BE2C (cell line): Measurements from ENCODE around the gene ABR.
"Not testable (repeated sequence)": the region's sequence is repeated elsewhere in the genome, so short reads cannot be mapped to it uniquely, and the experiment has no call there.

Source experiments
- DNase-seq: peaks from one replicate; pipeline ENCODE4 v3.0.0-alpha.2; 2020
- H3K27me3 ChIP-seq: fragments of 250-450 bp; sonication (Bioruptor Pico); 2 replicates; pipeline ENCODE4 v1.5.1; 2020; ENCODE audit warnings: mild to moderate bottlenecking
- H3K36me3 ChIP-seq: fragments of 250-450 bp; sonication (Bioruptor Pico); 2 replicates; pipeline ENCODE4 v1.5.1; 2020; ENCODE audit warnings: mild to moderate bottlenecking
- H3K4me1 ChIP-seq: fragments of 250-450 bp; sonication (Bioruptor Pico); 2 replicates; pipeline ENCODE4 v1.5.1; 2020
- H3K4me3 ChIP-seq: 2 replicates; pipeline ENCODE4 v1.5.1; 2011; ENCODE audit warnings: low read depth, low read length
- H3K9me3 ChIP-seq: fragments of 250-450 bp; sonication (Bioruptor Pico); 2 replicates; pipeline ENCODE4 v1.5.1; 2020
- TF ChIP-seq, protein P1 (sequence below): IDR thresholded peaks from 2 replicates; pipeline ENCODE4 v1.5.1; 2012; ENCODE audit warnings: mild to moderate bottlenecking, low read depth, low read length

ABR gene

DNA sequence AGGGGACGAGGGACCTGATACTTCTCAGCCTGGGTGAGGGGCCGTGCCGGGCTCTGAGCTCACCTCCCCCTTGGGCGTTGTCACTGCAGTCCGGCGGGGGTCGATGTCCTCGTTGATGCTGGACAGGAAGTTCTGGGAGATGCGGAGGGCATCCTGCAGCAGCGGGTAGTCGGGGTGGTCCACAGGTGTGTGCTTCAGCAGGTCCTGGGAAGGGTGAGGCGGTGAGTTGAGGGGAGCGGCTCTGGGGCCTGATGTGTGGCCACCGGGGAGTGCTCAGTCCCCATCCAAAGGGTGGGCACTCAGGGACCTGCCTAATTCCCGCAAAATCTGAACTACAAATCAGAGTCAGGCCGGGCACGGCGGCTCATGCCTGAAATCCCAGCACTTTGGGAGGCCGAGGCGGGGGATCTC, 107.2 kb downstream of the ABR start:
- DNase-seq: no peak
- TF ChIP-seq, protein P1, sequence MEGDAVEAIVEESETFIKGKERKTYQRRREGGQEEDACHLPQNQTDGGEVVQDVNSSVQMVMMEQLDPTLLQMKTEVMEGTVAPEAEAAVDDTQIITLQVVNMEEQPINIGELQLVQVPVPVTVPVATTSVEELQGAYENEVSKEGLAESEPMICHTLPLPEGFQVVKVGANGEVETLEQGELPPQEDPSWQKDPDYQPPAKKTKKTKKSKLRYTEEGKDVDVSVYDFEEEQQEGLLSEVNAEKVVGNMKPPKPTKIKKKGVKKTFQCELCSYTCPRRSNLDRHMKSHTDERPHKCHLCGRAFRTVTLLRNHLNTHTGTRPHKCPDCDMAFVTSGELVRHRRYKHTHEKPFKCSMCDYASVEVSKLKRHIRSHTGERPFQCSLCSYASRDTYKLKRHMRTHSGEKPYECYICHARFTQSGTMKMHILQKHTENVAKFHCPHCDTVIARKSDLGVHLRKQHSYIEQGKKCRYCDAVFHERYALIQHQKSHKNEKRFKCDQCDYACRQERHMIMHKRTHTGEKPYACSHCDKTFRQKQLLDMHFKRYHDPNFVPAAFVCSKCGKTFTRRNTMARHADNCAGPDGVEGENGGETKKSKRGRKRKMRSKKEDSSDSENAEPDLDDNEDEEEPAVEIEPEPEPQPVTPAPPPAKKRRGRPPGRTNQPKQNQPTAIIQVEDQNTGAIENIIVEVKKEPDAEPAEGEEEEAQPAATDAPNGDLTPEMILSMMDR: no peak
- H3K27me3 ChIP-seq: no peaks in the 10 kb centered on the region
- H3K4me1 ChIP-seq: no peaks in the 10 kb centered on the region
- no peaks in the 10 kb centered on the region for H3K36me3 ChIP-seq
- H3K4me3 ChIP-seq: no peak overlapping the region
- H3K9me3 ChIP-seq: no peaks in the 10 kb centered on the region

DNA sequence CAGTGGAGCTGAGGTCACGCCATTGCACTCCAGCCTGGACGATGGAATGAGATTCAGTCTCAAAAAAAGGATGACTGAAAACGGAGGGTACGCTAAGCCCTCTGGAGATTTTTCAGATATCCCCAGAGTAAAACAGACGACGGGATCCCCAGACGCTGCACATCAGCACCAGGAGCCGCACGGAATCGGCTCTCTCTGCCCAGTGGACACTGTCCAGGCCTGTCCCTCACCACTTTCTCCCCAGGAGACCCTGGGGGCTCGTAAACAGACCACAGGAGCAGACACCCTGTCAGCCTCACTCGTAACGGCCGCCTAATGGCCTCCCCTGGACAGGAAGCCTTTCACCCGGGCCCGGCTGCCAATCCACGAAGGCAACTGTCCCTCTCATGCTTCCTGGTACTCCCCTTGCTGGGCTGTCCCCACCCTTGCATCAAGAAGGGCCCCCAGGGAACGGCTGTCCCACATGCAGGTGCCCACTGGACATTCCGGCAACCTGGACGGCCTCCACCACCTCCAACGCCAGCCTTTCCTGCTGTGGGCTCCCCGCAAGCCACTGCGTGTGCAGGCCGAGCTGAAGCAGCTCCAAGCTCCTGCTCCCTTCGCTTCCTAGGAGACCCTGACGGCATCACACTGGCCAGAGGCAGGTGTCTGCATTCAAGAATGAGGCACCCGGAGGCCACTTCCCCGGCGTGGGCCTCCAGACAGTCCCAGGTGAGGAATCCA, 108.5 kb downstream of the ABR start:
- TF ChIP-seq, protein P1: no peak
- Histone ChIP-seq H3K36me3 (no peaks in the 10 kb centered on the region), H3K9me3 (no peaks in the 10 kb centered on the region), H3K27me3 (no peaks in the 10 kb centered on the region), H3K4me3 (no peak overlapping the region), H3K4me1 (no peaks in the 10 kb centered on the region)
- DNase-seq: no peak

DNA sequence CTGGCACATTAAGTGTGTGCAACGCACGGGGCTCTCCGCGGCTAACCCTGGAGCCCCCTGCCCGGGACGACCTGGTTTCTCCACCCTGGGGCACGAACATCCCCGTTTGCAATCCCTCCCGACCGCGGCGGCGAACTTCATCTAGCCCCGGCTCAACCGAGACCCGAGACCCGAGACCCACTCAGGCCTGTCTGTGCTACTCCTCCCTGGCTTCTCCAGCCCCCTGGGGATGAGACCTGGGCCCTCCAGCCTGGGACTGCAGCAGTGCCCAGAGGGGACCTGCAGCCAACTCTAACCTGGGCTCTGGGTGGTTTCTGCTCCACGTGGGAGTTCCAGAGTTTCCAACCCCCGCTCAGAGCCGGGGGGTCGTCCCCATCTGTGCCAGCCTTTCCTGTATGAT, 109.4 kb downstream of the ABR start:
- Histone ChIP-seq H3K4me1 (no peaks in the 10 kb centered on the region), H3K9me3 (no peaks in the 10 kb centered on the region), H3K4me3 (no peak overlapping the region), H3K27me3 (no peaks in the 10 kb centered on the region), H3K36me3 (no peaks in the 10 kb centered on the region)
- DNase-seq: no peak
- TF ChIP-seq, protein P1: no peak

DNA sequence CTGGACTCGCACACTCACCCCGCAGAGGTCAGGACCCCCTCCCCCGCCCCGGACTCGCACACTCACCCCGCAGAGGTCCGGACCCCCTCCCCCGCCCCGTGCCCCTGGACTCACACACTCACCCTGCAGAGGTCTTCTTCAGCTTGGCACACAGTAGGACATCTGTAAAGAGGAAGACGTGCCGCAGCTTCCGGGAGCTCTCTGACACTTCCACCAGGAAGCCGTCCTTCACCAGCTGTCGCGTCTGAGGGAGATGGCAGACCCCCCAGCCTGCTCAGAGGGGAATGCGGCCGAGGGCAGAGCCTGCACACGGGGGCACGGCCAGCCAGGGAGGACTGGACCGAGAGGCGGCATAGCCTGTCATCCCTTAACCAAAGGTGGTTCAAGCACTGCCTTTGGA, 109.9 kb downstream of the ABR start:
- DNase-seq: no peak
- TF ChIP-seq, protein P1: no peak
- no peaks in the 10 kb centered on the region for H3K9me3 ChIP-seq
- H3K4me3 ChIP-seq: no peak overlapping the region
- H3K36me3 ChIP-seq: no peaks in the 10 kb centered on the region
- H3K4me1 ChIP-seq: no peaks in the 10 kb centered on the region
- H3K27me3 ChIP-seq: no peaks in the 10 kb centered on the region

DNA sequence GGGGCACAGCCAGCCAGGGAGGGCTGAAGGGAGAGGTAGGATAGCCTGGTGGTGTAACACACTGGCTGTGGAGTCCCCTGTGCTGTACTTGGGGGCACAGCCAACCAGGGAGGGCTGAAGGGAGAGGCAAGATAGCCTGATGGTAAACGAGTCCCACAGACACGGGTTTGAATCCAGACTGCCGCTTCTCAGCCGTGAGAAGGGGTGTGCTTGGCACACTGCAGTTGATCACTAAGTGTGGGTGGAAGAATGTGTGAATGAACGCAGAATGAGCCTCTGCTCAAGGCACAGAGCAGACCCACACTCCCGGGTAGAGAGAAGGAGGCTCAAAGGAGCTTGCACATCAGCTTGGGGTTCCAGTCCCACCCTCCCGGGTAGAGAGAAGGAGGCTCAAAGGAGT, 111.4 kb downstream of the ABR start:
- Histone ChIP-seq H3K9me3 (no peaks in the 10 kb centered on the region), H3K27me3 (no peaks in the 10 kb centered on the region), H3K4me1 (no peaks in the 10 kb centered on the region), H3K4me3 (no peak overlapping the region), H3K36me3 (no peaks in the 10 kb centered on the region)
- no peak for DNase-seq
- TF ChIP-seq, protein P1: no peak

DNA sequence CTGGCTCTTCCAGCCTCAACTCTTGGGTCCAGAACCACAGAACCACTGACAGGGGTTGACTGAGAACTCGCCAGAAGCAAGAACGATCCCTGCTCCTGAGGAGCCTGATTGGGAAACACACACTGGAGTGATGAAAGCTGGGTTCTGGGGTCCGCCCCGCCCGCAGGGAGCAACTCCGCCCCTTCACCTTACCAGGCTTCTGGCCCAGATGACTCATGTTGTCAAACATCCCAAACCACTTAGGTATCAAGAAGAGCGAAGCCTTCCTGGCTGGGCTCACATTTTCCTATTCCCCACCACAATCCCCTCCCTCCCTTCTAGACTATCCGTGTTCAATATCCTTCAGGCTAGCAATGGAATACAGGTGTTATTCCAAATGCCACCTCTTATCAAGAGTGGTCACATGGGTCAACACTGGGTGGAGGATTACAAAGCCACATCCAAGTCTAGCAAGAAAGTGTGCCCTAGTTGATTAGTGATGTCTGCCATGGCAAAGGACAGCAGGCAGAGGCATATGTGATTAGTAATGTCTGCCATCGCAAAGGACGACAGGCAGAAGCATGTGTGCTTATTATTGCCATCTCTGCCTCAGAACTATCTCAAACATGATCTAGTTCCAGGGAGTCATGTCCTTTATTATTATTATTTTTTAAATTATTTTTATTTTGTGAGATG, 112.4 kb downstream of the ABR start:
- no peak overlapping the region for H3K4me3 ChIP-seq
- no peak for DNase-seq
- no peaks in the 10 kb centered on the region for H3K36me3 ChIP-seq
- H3K4me1 ChIP-seq: no peaks in the 10 kb centered on the region
- H3K27me3 ChIP-seq: no peaks in the 10 kb centered on the region
- H3K9me3 ChIP-seq: no peaks in the 10 kb centered on the region
- TF ChIP-seq, protein P1: no peak

DNA sequence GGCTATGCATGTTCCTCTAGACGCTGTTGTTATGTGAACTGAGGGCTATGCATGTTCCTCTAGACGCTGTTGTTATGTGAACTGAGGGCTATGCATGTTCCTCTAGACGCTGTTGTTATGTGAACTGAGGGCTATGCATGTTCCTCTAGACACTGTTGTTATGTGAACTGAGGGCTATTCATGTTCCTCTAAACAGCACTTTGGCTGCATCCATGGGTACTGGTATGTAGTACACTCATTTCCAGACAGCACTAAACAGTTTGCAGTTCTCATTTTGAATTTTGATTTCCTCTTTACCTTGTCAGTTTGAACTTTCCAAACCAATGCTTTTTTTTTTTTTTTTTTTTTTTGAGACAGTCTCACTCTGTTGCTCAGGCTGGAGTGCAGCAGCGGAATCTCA, 114.4 kb downstream of the ABR start:
- H3K4me3 ChIP-seq, H3K36me3 ChIP-seq, H3K9me3 ChIP-seq, H3K27me3 ChIP-seq, DNase-seq, H3K4me1 ChIP-seq: not testable (repeated sequence)
